Ureter (tissue), 1 donor: ENCODE measurements around the gene DDX10. TPM values are rescaled to one million over a fixed set of nuclear protein-coding genes. Genes with fewer than 3 reads are reported as not detected.

ENCODE experiments used
- DNase-seq: peaks from one replicate; pipeline ENCODE4 v3.0.0-alpha.2; 2020; ENCODE audit warnings: low spot score
- total RNA-seq: library from RNA; stranded (reverse); gene quantifications from one replicate; pipeline ENCODE4 v1.2.4, GENCODE V29; 2023
- donor health status: DM: yes; HTN: yes; CAD: no.

DDX10 gene
- total RNA-seq, 1 donor from 2014 or later = 50.4 TPM

- DNase-seq = no peak
Observed at GRCh38 chr11:108939135-108939534, 274.3 kb downstream of the DDX10 start.

GRCh38 chr11:108943853-108944252, 279.0 kb downstream of the DDX10 start:
- no peak for DNase-seq

GRCh38 chr11:108944471-108945178, 279.8 kb downstream of the DDX10 start:
- DNase-seq = no peak

- no peak for DNase-seq
Observed at GRCh38 chr11:108945341-108945740, 280.5 kb downstream of the DDX10 start.

- DNase-seq = no peak
Observed at GRCh38 chr11:108947654-108948570, 283.0 kb downstream of the DDX10 start.

GRCh38 chr11:108958368-108959104, 293.7 kb downstream of the DDX10 start:
- DNase-seq = no peak

GRCh38 chr11:108959105-108959761, 294.4 kb downstream of the DDX10 start:
- no peak for DNase-seq

- DNase-seq = no peak
Observed at GRCh38 chr11:108959874-108960273, 295.0 kb downstream of the DDX10 start.

- DNase-seq = no peak
Observed at GRCh38 chr11:108960501-108960900, 295.6 kb downstream of the DDX10 start.

- DNase-seq = no peak
Observed at GRCh38 chr11:108961095-108961494, 296.2 kb downstream of the DDX10 start.

- DNase-seq = no peak
Observed at GRCh38 chr11:108963118-108963517, 298.2 kb downstream of the DDX10 start.

- DNase-seq = no peak
Observed at GRCh38 chr11:108965306-108966001, 300.6 kb downstream of the DDX10 start.

- DNase-seq = no peak
Observed at GRCh38 chr11:108966206-108966605, 301.3 kb downstream of the DDX10 start.

GRCh38 chr11:108966978-108967377, 302.1 kb downstream of the DDX10 start:
- DNase-seq = no peak

- no peak for DNase-seq
Observed at GRCh38 chr11:108967571-108967970, 302.7 kb downstream of the DDX10 start.

- DNase-seq = no peak
Observed at GRCh38 chr11:108970221-108970991, 305.5 kb downstream of the DDX10 start.

GRCh38 chr11:108973402-108974162, 308.7 kb downstream of the DDX10 start:
- DNase-seq = no peak

- no peak for DNase-seq
Observed at GRCh38 chr11:108975026-108975425, 310.2 kb downstream of the DDX10 start.

GRCh38 chr11:108975641-108976071, 310.8 kb downstream of the DDX10 start:
- DNase-seq = no peak
